NB4 (cell line): ENCODE measurements around the gene DPPA3.

Source experiments
- CTCF ChIP-seq: IDR thresholded peaks from one replicate; pipeline ENCODE4 v1.5.1; 2012; ENCODE audit warnings: low read depth, low read length
- MYC ChIP-seq: IDR thresholded peaks from 2 replicates; pipeline ENCODE4 v1.6.1; 2011; ENCODE audit warnings: low read depth, low read length
- TF ChIP-seq, protein P1 (sequence below): IDR thresholded peaks from 2 replicates; pipeline ENCODE4 v1.6.1; 2011; ENCODE audit warnings: low read depth, low read length

DNA sequence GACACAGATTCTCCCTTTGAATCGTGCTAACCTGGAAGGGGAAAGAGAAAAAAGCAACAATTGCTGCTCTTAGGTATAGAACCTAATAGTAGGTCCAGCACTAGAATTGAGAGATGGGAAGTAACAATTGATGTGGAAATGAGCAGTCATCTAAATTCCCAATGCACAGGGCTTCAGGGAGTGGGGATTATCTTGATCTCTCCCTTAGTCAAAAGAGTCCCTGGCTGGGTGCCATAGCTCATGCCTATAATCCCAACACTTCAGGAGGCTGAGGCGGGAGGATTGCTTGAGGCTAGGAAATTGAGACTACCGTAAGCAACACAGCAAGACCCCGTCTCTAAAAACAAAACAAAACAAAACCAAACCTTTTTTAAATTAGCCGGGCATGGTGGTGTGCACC lies 49.5 kb upstream of the DPPA3 start:
- TF ChIP-seq CTCF (no peak), MYC (no peak)
- TF ChIP-seq, protein P1, sequence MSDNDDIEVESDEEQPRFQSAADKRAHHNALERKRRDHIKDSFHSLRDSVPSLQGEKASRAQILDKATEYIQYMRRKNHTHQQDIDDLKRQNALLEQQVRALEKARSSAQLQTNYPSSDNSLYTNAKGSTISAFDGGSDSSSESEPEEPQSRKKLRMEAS, result no peak
